ENCODE measurements around the gene HERC3. TPM values are rescaled to one million over a fixed set of nuclear protein-coding genes. Genes with fewer than 3 reads are reported as not detected.
"Not testable (repeated sequence)": the region's sequence is repeated elsewhere in the genome, so short reads cannot be mapped to it uniquely, and the experiment has no call there.

Gene HERC3
- total RNA-seq, 1 donor from 2014 or later: 18.9 TPM

DNA sequence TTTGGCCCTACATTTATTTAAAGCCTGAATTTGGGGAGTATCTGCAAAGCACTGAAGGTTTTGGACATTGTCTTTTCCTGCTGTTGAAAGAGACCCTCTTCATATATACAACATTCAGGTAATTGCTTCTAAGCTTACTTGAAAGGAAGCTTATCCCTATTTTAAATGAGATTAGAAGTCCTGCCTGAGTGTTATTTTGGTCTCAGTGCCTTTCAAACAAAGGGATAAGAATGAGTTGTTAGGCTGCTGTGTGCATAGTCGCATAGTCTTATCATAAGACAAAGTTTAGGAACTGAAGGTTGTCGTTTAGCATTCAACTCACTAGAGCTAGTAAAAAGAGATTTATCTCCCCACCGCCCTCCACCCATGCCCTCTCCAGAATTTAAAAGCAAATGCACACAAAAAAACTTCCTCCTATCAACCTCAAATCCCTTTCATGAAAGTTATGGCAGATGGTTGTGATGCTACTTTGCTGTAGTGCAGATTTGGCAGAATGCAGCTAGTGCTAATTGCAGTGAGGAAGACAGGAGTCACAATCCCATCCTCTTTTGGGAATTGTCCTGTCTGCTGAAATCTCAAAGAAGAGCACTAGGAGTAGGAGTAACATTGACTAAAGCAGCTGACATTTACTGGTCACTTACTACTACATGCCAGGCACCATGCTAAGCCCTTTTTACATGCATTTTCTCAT lies 5.8 kb downstream of the HERC3 start:
- intact Hi-C loops (cut with micrococcal nuclease): loop anchor here (5.0 to 10.0 kb wide), 2 partner anchors 194 to 593 kb away; partner anchors contain the start of gene PKD2
- Mint-ChIP-seq H3K4me1 (peaks cover 49% of the 10 kb centered on the region), H3K27me3 (no peaks in the 10 kb centered on the region), H3K36me3 (ENCODE audit: low read depth) (peaks cover 38% of the 10 kb centered on the region), H3K4me3 (no peak overlapping the region), H3K27ac (no peak overlapping the region), H3K9me3 (no peaks in the 10 kb centered on the region)
- DNase-seq: no peak

GRCh38 chr4:88599298-88599697 lies 7.0 kb downstream of the HERC3 start:
- intact Hi-C loops (cut with micrococcal nuclease): loop anchor here (5.0 to 10.0 kb wide), 2 partner anchors 193 to 594 kb away; partner anchors contain the start of gene PKD2
- Mint-ChIP-seq H3K4me3 (peak overlapping the region; percentile 1), H3K27me3 (no peaks in the 10 kb centered on the region), H3K4me1 (peaks cover 42% of the 10 kb centered on the region), H3K9me3 (no peaks in the 10 kb centered on the region), H3K27ac (no peak overlapping the region), H3K36me3 (ENCODE audit: low read depth) (peaks cover 40% of the 10 kb centered on the region)
- DNase-seq: no peak

DNA sequence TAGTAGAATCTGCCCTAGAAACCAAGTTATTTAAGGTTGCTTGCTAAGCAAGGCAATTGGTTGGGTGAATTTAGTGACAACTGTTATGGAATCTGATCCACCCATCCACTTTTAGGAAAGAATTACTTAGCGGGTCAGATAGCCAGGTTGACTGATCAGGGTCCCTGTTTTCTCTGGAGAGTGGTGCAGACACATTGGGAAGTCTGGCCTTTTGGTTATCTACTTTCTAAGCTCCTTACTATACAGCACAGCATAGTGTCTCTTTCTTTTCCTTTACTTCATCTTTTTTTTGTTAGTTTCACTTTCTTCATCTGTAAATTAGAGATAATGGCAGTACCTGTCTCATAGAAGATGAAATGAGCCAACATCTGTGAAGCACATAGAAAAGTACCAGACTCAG lies 7.4 kb downstream of the HERC3 start:
- intact Hi-C loops (cut with micrococcal nuclease): loop anchor here (5.0 to 10.0 kb wide), 2 partner anchors 193 to 595 kb away; partner anchors contain the start of gene PKD2
- Mint-ChIP-seq H3K36me3 (ENCODE audit: low read depth) (peaks cover 42% of the 10 kb centered on the region), H3K27ac (no peak overlapping the region), H3K4me3 (peak overlapping the region; percentile 20), H3K4me1 (peaks cover 42% of the 10 kb centered on the region), H3K27me3 (no peaks in the 10 kb centered on the region), H3K9me3 (no peaks in the 10 kb centered on the region)
- DNase-seq: no peak

GRCh38 chr4:88600176-88600838 lies 8.0 kb downstream of the HERC3 start:
- DNase-seq: no peak
- H3K4me3 Mint-ChIP-seq: no peak overlapping the region
- peaks cover 46% of the 10 kb centered on the region for H3K4me1 Mint-ChIP-seq
- no peaks in the 10 kb centered on the region for H3K9me3 Mint-ChIP-seq
- no peaks in the 10 kb centered on the region for H3K27me3 Mint-ChIP-seq
- peaks cover 44% of the 10 kb centered on the region for H3K36me3 Mint-ChIP-seq (ENCODE audit: low read depth)
- H3K27ac Mint-ChIP-seq: no peak overlapping the region
- intact Hi-C loops (cut with micrococcal nuclease): no loop called here

GRCh38 chr4:88604978-88605678 lies 12.8 kb downstream of the HERC3 start:
- Mint-ChIP-seq H3K9me3 (peaks cover 15% of the 10 kb centered on the region), H3K27me3 (no peaks in the 10 kb centered on the region), H3K36me3 (ENCODE audit: low read depth) (peaks cover 61% of the 10 kb centered on the region), H3K4me1 (peaks cover 27% of the 10 kb centered on the region), H3K27ac (no peak overlapping the region), H3K4me3 (no peak overlapping the region)
- no peak for DNase-seq
- intact Hi-C loops (cut with micrococcal nuclease): no loop called here

DNA sequence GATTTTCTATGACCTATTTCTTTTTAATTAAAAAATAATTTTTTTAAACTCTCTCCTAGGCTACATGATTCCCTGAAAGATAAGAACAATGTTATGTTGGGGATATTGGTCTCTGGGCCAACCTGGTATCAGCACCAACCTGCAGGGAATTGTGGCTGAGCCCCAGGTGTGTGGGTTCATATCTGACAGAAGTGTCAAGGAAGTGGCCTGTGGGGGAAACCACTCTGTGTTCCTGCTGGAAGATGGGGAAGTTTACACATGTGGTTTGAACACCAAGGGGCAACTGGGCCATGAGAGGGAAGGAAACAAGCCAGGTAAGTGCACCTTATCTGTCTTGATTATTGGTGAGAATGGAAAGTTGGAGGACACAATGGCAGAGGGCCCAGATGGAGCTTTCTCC lies 13.5 kb downstream of the HERC3 start:
- Mint-ChIP-seq H3K9me3 (peaks cover 15% of the 10 kb centered on the region), H3K4me3 (no peak overlapping the region), H3K4me1 (peaks cover 27% of the 10 kb centered on the region), H3K27me3 (no peaks in the 10 kb centered on the region), H3K27ac (no peak overlapping the region), H3K36me3 (ENCODE audit: low read depth) (peaks cover 61% of the 10 kb centered on the region)
- DNase-seq: peak; percentile 66
- intact Hi-C loops (cut with micrococcal nuclease): no loop called here

DNA sequence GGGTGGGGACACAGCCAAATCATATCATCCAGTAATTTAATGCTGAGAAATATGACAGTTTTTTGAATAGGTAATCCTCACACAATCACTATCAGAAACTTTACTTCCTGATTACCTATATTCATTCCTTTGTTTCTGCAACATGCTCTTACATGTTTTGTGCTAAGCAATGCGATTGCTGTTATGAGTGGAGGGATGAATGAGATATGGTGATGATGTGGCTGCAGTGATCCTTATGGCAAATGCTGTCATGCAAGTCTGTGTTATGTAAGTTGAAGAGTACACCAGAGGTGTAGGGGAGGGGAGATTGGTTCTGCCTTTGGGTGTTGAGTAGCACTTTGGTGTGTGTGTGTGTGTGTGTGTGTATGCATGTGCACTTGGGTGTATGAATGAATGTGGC lies 14.6 kb downstream of the HERC3 start:
- peaks cover 66% of the 10 kb centered on the region for H3K36me3 Mint-ChIP-seq (ENCODE audit: low read depth)
- no peak overlapping the region for H3K27ac Mint-ChIP-seq
- no peaks in the 10 kb centered on the region for H3K27me3 Mint-ChIP-seq
- peaks cover 37% of the 10 kb centered on the region for H3K4me1 Mint-ChIP-seq
- no peak overlapping the region for H3K4me3 Mint-ChIP-seq
- peaks cover 20% of the 10 kb centered on the region for H3K9me3 Mint-ChIP-seq
- intact Hi-C loops (cut with micrococcal nuclease): no loop called here
- no peak for DNase-seq

DNA sequence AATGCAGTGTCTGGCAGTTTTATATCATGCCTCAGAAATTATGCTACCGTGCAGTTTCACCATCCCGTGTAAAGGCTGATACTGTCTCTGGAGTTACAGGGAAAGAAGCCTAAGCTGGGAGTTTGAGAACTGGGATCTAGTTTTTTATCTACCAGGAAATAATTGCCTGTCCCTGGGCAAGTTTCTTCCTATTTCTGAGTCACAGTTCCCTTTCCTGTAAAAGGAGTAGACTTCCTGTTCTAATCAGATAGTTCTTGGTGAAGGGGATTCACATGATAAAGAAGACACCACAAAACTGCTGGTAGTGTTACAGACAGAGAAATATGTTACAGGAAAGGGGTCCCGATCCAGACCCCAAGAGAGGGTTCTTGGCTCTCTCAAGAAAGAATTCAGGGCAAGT lies 17.1 kb downstream of the HERC3 start:
- H3K9me3 Mint-ChIP-seq: peaks cover 20% of the 10 kb centered on the region
- DNase-seq: no peak
- no peak overlapping the region for H3K27ac Mint-ChIP-seq
- peaks cover 54% of the 10 kb centered on the region for H3K4me1 Mint-ChIP-seq
- intact Hi-C loops (cut with micrococcal nuclease): no loop called here
- no peaks in the 10 kb centered on the region for H3K27me3 Mint-ChIP-seq
- H3K36me3 Mint-ChIP-seq (ENCODE audit: low read depth): peaks cover 63% of the 10 kb centered on the region
- no peak overlapping the region for H3K4me3 Mint-ChIP-seq

- not testable (repeated sequence) for H3K27ac Mint-ChIP-seq, H3K4me3 Mint-ChIP-seq, H3K27me3 Mint-ChIP-seq
- peak; percentile 65 for DNase-seq
- Mint-ChIP-seq H3K9me3 (peaks cover 20% of the 10 kb centered on the region), H3K36me3 (ENCODE audit: low read depth) (peaks cover 59% of the 10 kb centered on the region), H3K4me1 (peaks cover 52% of the 10 kb centered on the region)
- intact Hi-C loops (cut with micrococcal nuclease): loop anchor here (5.0 kb wide), 1 partner anchor 87 kb away; the partner anchor contains the start of gene PYURF
Observed at GRCh38 chr4:88609794-88610193, 17.5 kb downstream of the HERC3 start.

- Mint-ChIP-seq H3K4me1 (peaks cover 47% of the 10 kb centered on the region), H3K4me3 (peak overlapping the region; percentile 5), H3K36me3 (ENCODE audit: low read depth) (peaks cover 54% of the 10 kb centered on the region), H3K27ac (peak overlapping the region; percentile 18), H3K9me3 (peaks cover 20% of the 10 kb centered on the region), H3K27me3 (no peaks in the 10 kb centered on the region)
- DNase-seq: no peak
- intact Hi-C loops (cut with micrococcal nuclease): loop anchor here (5.0 kb wide), 1 partner anchor 88 kb away; the partner anchor contains the start of gene PYURF
Observed at GRCh38 chr4:88610771-88611170, 18.5 kb downstream of the HERC3 start.

DNA sequence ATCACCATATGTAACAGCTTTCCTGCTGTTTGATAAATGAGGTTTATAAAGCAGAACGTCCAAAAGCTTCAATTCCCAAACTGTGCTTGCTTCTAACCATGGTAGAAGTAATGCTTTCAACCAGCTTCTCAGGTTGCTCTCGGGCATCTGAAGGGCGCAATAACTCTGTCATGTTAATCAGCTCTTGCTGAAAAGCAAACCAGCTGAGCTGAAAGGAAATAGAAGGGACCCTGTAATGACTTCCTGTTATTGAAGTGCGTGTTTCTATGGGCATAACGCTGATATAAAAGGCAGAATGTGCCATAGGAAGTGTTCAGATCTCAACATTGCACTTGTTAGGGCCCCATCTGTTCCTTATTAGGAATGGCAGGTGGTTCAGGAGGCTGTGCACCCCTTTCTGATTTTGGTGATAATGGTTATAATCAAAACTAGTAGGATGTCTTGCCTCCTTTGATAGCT lies 21.2 kb downstream of the HERC3 start:
- intact Hi-C loops (cut with micrococcal nuclease): loop anchor here (2.0 to 5.0 kb wide), 2 partner anchors 21 to 91 kb away; partner anchors contain the start of genes HERC3 and PYURF
- H3K27me3 Mint-ChIP-seq: no peaks in the 10 kb centered on the region
- H3K4me3 Mint-ChIP-seq: peak overlapping the region; percentile 73
- H3K4me1 Mint-ChIP-seq: peaks cover 53% of the 10 kb centered on the region
- H3K9me3 Mint-ChIP-seq: peaks cover 5% of the 10 kb centered on the region
- H3K27ac Mint-ChIP-seq: peak overlapping the region; percentile 73
- DNase-seq: peak; percentile 80
- H3K36me3 Mint-ChIP-seq (ENCODE audit: low read depth): peaks cover 34% of the 10 kb centered on the region

GRCh38 chr4:88614058-88614457 lies 21.8 kb downstream of the HERC3 start:
- no peak overlapping the region for H3K27ac Mint-ChIP-seq
- peaks cover 28% of the 10 kb centered on the region for H3K36me3 Mint-ChIP-seq (ENCODE audit: low read depth)
- no peaks in the 10 kb centered on the region for H3K27me3 Mint-ChIP-seq
- H3K9me3 Mint-ChIP-seq: peaks cover 5% of the 10 kb centered on the region
- no peak overlapping the region for H3K4me3 Mint-ChIP-seq
- intact Hi-C loops (cut with micrococcal nuclease): loop anchor here (5.0 kb wide), 1 partner anchor 92 kb away; the partner anchor contains the start of gene PYURF
- H3K4me1 Mint-ChIP-seq: peaks cover 50% of the 10 kb centered on the region
- no peak for DNase-seq

- DNase-seq: no peak
- Mint-ChIP-seq H3K36me3 (ENCODE audit: low read depth) (peaks cover 15% of the 10 kb centered on the region), H3K4me3 (no peak overlapping the region), H3K9me3 (no peaks in the 10 kb centered on the region), H3K27ac (no peak overlapping the region), H3K4me1 (peaks cover 35% of the 10 kb centered on the region), H3K27me3 (no peaks in the 10 kb centered on the region)
- intact Hi-C loops (cut with micrococcal nuclease): no loop called here
Observed at GRCh38 chr4:88616275-88617150, 24.2 kb downstream of the HERC3 start.
